NCI-H510A treated with DMSO at 0.1 percent for 48 hours (cell line): ENCODE data around the gene NACA.
"Not testable (repeated sequence)": the region's sequence is repeated elsewhere in the genome, so short reads cannot be mapped to it uniquely, and the experiment has no call there.

ENCODE experiments used
- DNase-seq: peaks from one replicate; lab custom pipeline; 2025; lab: John Stamatoyannopoulos, UW

The NACA gene

GRCh38 chr12:56723889-56724700 is 1.0 kb downstream of the NACA start:
- no peak for DNase-seq

GRCh38 chr12:56723352-56723751 is 1.7 kb downstream of the NACA start:
- DNase-seq: no peak

- no peak for DNase-seq
These were observed 2.3 kb downstream of the NACA start for GRCh38 chr12:56722832-56723231.

- no peak for DNase-seq
These were observed 3.4 kb downstream of the NACA start for GRCh38 chr12:56721721-56722120.

- no peak for DNase-seq
These were observed 3.9 kb downstream of the NACA start for GRCh38 chr12:56721216-56721615.

GRCh38 chr12:56720731-56721151 is 4.4 kb downstream of the NACA start:
- DNase-seq: no peak

- DNase-seq: no peak
These were observed 6.0 kb downstream of the NACA start for GRCh38 chr12:56719056-56719455.

- no peak for DNase-seq
These were observed 6.5 kb downstream of the NACA start for GRCh38 chr12:56718636-56719035.

- DNase-seq: no peak
These were observed 7.0 kb downstream of the NACA start for GRCh38 chr12:56718149-56718548.

- DNase-seq: no peak
These were observed 7.9 kb downstream of the NACA start for GRCh38 chr12:56716933-56717880.

GRCh38 chr12:56716458-56716857 is 8.6 kb downstream of the NACA start:
- DNase-seq: no peak

GRCh38 chr12:56715798-56716197 is 9.3 kb downstream of the NACA start:
- DNase-seq: no peak

- no peak for DNase-seq
These were observed 10.6 kb downstream of the NACA start for GRCh38 chr12:56714431-56714929.

GRCh38 chr12:56713345-56713744 is 11.8 kb downstream of the NACA start:
- no peak for DNase-seq

- DNase-seq: no peak
These were observed 15.2 kb downstream of the NACA start for GRCh38 chr12:56709759-56710376.

- DNase-seq: not testable (repeated sequence)
These were observed 20.6 kb downstream of the NACA start for GRCh38 chr12:56704522-56704921.

- no peak for DNase-seq
These were observed 26.0 kb downstream of the NACA start for GRCh38 chr12:56699020-56699661.

GRCh38 chr12:56695327-56696101 is 29.6 kb downstream of the NACA start:
- no peak for DNase-seq

- no peak for DNase-seq
These were observed 30.9 kb downstream of the NACA start for GRCh38 chr12:56694161-56694560.

GRCh38 chr12:56688846-56689109 is 36.3 kb downstream of the NACA start:
- DNase-seq: no peak

- peak; percentile 97 for DNase-seq
These were observed 36.8 kb downstream of the NACA start, which contains the start of gene PTGES3 for GRCh38 chr12:56688129-56688845. PTGES3 (minus strand) TSS chr12:56688284; CDS start chr12:56687999, 285 bp downstream.
